IPS-15b (cell line): ENCODE measurements around the gene PLCL1.

ENCODE experiments used
- H3K27me3 ChIP-seq: one replicate; pipeline ENCODE4 v1.6.1; 2013; ENCODE audit warnings: low read length; ENCODE audit not compliant: control insufficient read depth, insufficient read depth
- H3K36me3 ChIP-seq: one replicate; pipeline ENCODE4 v1.6.1; 2013; ENCODE audit warnings: low read length; ENCODE audit not compliant: control insufficient read depth, insufficient read depth
- H3K4me1 ChIP-seq: one replicate; pipeline ENCODE4 v1.6.1; 2013; ENCODE audit warnings: mild to moderate bottlenecking, low read length; ENCODE audit not compliant: control insufficient read depth, insufficient read depth
- H3K4me3 ChIP-seq: one replicate; pipeline ENCODE4 v1.5.1; 2013; ENCODE audit warnings: low read depth, low read length
- H3K9ac ChIP-seq: one replicate; pipeline ENCODE4 v1.6.1; 2013; ENCODE audit warnings: low read depth, mild to moderate bottlenecking, low read length
- H3K9me3 ChIP-seq: one replicate; pipeline ENCODE4 v1.6.1; 2013; ENCODE audit warnings: mild to moderate bottlenecking, low read length; ENCODE audit not compliant: control insufficient read depth, insufficient read depth

Gene PLCL1

GRCh38 chr2:197972587-197972986 is 168.2 kb downstream of the PLCL1 start:
- Histone ChIP-seq H3K4me1 (no peaks in the 10 kb centered on the region), H3K4me3 (no peak overlapping the region), H3K9ac (no peak overlapping the region), H3K36me3 (no peaks in the 10 kb centered on the region), H3K27me3 (no peaks in the 10 kb centered on the region), H3K9me3 (no peaks in the 10 kb centered on the region)

GRCh38 chr2:197973772-197974171 is 169.4 kb downstream of the PLCL1 start:
- H3K9ac ChIP-seq = no peak overlapping the region
- H3K36me3 ChIP-seq = no peaks in the 10 kb centered on the region
- no peaks in the 10 kb centered on the region for H3K9me3 ChIP-seq
- H3K4me3 ChIP-seq = no peak overlapping the region
- H3K27me3 ChIP-seq = no peaks in the 10 kb centered on the region
- no peaks in the 10 kb centered on the region for H3K4me1 ChIP-seq

DNA sequence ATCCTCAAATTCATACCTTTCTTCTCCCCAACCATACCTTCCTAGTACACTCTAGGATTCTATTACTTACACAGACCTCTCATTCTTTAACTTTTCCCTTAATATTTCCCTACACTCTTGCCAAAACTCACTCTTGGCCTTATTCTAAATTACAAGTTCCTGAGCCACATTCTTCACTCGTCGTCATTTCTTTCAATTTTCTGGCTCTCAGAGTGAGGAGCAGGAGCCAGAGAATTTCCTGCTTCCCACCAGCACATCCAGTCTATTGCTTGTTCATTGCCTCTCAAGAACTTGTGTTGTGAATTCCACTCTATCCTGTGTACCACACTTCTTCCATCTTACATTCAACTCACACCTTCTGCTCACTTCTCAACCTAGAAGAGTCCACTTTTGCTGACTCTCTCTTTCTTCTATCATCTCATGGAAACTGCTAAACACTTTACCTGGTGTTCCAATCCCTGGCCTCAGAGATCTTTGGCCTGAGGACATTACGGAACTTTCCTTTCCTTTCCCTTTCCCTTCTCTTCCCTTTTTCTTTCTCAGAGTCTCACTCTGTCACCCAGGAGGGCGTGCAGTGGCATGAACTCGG is 171.6 kb downstream of the PLCL1 start:
- H3K4me1 ChIP-seq = no peaks in the 10 kb centered on the region
- no peak overlapping the region for H3K9ac ChIP-seq
- no peaks in the 10 kb centered on the region for H3K36me3 ChIP-seq
- no peaks in the 10 kb centered on the region for H3K9me3 ChIP-seq
- no peaks in the 10 kb centered on the region for H3K27me3 ChIP-seq
- no peak overlapping the region for H3K4me3 ChIP-seq

DNA sequence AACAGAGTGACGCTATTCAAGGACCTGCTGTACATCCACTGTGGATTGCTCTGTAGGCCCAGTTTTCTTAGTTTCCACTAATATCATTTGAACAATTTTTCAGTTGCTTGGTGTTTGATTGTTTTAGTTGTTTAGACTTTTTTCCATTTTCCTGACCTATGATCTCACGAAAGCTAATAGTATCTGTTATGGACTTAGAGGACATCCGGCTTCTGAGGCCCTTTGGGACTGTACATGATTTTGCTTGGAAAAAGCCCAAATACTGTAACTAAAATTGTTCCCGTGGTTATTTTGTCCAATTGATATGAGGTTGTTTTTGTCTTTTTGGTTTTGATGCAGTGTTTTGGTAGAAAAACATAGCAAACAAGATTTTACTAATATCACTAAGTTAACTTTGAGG is 174.6 kb downstream of the PLCL1 start:
- no peaks in the 10 kb centered on the region for H3K9me3 ChIP-seq
- H3K4me1 ChIP-seq = no peaks in the 10 kb centered on the region

DNA sequence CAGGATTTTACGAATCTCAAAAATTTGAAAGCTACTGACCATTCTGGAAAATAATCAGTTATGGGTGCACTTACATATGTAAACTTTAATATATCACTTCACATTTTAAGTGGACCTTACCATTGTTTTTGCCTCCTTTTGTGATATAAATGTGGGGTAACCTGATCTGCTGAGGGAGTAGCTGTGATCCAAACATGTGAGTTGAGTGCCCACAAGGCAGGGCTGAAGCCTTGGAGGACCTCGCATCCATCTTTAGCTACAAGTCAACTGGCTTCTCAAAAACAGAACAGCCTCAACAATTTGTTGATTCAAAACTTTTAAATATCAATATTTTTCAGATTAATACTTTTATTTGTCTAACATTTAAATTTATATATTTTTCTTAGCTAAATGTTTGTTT is 178.2 kb downstream of the PLCL1 start:
- no peaks in the 10 kb centered on the region for H3K9me3 ChIP-seq
- H3K27me3 ChIP-seq = no peaks in the 10 kb centered on the region
- no peaks in the 10 kb centered on the region for H3K4me1 ChIP-seq
- H3K4me3 ChIP-seq = no peak overlapping the region
- no peaks in the 10 kb centered on the region for H3K36me3 ChIP-seq
- H3K9ac ChIP-seq = no peak overlapping the region

More for the DNA sequence above, 174.6 kb downstream of the PLCL1 start:
- no peaks in the 10 kb centered on the region for H3K27me3 ChIP-seq
- no peaks in the 10 kb centered on the region for H3K36me3 ChIP-seq
- no peak overlapping the region for H3K4me3 ChIP-seq
- H3K9ac ChIP-seq = no peak overlapping the region

DNA sequence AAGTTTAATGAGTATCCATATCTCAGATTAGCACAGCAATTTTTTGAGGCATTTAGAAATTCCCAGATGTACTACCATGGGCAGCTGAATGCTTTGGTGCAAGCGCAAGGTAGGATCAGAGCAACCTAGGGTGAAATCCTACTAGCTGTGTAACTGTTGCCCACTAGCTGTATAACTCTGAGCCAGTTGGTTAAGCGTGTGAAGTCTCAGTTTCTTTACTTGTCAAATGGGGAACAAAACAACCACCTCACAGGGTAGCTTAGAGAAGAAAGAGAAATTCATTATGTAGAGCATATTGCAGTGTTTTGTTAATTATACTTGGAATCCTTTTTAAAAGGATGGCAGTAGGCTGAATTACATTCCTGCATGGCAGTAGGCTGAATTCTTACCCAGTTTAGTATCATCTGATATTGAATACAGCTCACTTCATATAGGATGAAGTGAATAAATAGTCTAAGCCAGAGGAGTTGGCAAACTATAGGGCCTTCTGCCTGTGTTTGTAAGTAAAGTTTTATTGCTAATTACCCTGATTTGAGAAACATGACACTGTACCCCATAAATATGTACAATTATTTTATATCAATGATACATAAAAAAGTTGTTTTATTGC is 180.7 kb downstream of the PLCL1 start:
- Histone ChIP-seq H3K9me3 (no peaks in the 10 kb centered on the region), H3K27me3 (no peaks in the 10 kb centered on the region), H3K36me3 (no peaks in the 10 kb centered on the region), H3K4me1 (no peaks in the 10 kb centered on the region), H3K4me3 (no peak overlapping the region), H3K9ac (no peak overlapping the region)

- Histone ChIP-seq H3K9me3 (no peaks in the 10 kb centered on the region), H3K9ac (no peak overlapping the region), H3K27me3 (no peaks in the 10 kb centered on the region), H3K4me3 (no peak overlapping the region), H3K36me3 (no peaks in the 10 kb centered on the region), H3K4me1 (no peaks in the 10 kb centered on the region)
Measured at GRCh38 chr2:197986977-197987376, 182.6 kb downstream of the PLCL1 start.

DNA sequence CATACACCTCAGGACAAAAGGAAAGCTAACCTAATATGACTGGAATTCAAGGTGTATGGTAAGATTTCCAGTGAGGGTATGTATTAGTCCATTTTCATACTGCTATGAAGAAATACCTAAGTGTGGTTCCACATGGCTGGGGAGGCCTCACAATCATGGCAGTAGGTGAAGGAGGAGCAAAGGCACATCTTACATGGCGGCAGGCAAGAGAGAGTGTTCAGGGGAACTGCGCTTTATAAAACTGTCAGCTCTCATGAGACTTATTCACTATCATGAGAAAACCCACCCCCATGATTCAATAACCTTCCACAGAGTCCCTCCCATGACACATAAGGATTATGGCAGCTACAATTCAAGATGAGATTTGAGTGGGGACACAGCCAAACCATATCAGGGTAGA is 186.0 kb downstream of the PLCL1 start:
- Histone ChIP-seq H3K36me3 (no peaks in the 10 kb centered on the region), H3K4me3 (no peak overlapping the region), H3K4me1 (no peaks in the 10 kb centered on the region), H3K9me3 (no peaks in the 10 kb centered on the region), H3K9ac (no peak overlapping the region), H3K27me3 (no peaks in the 10 kb centered on the region)

DNA sequence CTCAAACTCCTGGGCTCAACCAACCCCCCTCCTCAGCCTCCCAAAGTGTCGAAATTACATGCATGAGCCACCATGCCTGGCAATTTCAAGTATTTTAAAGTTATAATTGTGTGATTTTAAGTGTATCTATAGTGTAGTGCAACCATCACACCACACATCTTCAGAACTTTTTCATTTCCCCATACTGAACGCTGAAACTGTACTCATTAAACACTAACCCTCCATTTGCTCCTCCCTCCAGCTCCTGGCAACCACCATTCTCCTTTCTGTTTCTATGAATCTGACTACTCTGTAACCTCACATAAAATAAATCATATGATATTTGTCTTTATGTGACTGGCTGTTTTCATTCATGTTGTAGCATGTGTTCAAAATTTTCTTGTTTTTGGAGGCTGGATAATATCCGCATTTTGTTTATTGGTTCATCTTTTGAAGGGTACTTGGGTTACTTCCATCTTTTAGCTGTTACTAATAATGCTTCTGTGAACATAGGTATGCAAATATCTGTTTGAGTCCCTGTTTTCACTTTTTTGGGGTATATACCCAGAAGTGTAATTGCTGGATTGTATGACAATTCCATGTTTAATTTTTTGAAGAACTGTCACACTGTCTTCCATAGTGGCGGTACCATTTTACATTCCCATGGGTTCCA is 188.2 kb downstream of the PLCL1 start:
- no peaks in the 10 kb centered on the region for H3K9me3 ChIP-seq
- no peak overlapping the region for H3K9ac ChIP-seq
- no peak overlapping the region for H3K4me3 ChIP-seq
- no peaks in the 10 kb centered on the region for H3K36me3 ChIP-seq
- no peaks in the 10 kb centered on the region for H3K4me1 ChIP-seq
- no peaks in the 10 kb centered on the region for H3K27me3 ChIP-seq

GRCh38 chr2:197993363-197993762 is 189.0 kb downstream of the PLCL1 start:
- Histone ChIP-seq H3K4me3 (no peak overlapping the region), H3K4me1 (no peaks in the 10 kb centered on the region), H3K36me3 (no peaks in the 10 kb centered on the region), H3K27me3 (no peaks in the 10 kb centered on the region), H3K9ac (no peak overlapping the region), H3K9me3 (no peaks in the 10 kb centered on the region)

DNA sequence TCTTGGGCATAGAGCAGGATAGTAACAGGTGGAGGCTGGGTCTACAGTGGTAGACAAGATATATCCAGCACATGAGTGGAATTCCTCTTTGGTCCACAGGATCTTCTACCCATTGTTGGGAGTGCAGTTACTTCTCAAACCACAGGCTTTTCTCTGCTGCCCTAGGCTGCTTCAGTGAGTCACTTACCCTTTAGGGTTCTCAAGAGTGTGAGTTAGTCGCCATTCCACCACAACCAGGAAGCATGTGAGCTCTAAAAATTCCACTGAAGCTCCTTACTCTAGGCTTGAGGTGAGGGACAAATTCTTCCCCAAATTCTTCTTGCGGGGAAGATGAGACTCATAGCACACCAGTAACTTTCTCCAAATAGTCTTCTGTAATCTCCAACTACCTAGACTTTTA is 189.4 kb downstream of the PLCL1 start:
- Histone ChIP-seq H3K4me1 (no peaks in the 10 kb centered on the region), H3K9me3 (no peaks in the 10 kb centered on the region), H3K36me3 (no peaks in the 10 kb centered on the region), H3K9ac (no peak overlapping the region), H3K27me3 (no peaks in the 10 kb centered on the region), H3K4me3 (no peak overlapping the region)

DNA sequence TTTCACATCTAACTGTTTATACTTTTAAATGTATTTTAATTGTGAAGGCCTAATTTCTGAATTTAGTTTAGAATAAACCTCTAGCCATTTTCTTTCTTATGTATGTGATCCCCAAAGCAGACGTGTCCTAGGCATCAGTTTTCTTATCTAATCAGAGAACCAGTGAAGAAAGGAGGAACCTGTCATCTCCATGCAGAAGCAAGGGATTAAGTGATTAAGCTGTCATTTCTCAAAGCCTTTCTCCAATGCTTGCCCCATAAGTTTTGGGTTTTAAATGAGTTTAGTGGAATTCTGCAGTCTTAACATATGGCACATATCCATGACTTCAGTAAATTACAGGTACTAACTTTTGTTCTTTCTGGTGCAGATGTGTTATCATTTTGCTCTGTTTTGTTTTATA is 190.4 kb downstream of the PLCL1 start:
- Histone ChIP-seq H3K4me3 (no peak overlapping the region), H3K36me3 (no peaks in the 10 kb centered on the region), H3K4me1 (no peaks in the 10 kb centered on the region), H3K9ac (no peak overlapping the region), H3K9me3 (no peaks in the 10 kb centered on the region), H3K27me3 (no peaks in the 10 kb centered on the region)
